Stomach (tissue), 4 donors: ENCODE measurements around the gene ERBB4.

Source experiments
- CTCF ChIP-seq, 7 experiments: fragments of 450-650 bp in 4 of 7; fragments of 200-600 bp in 3 of 7; sonication (generic) in 3 of 7; IDR thresholded peaks; one replicate each; pipeline ENCODE4 v1.5.1; 2016 to 2019; ENCODE audit warnings: antibody characterized with exemption in 7 of 7, control low read depth in 2 of 7, mild to moderate bottlenecking in 1 of 7
- EP300 ChIP-seq: sonication (generic); formaldehyde crosslinking; IDR thresholded peaks from one replicate; pipeline ENCODE4 v1.6.1; 2017; ENCODE audit warnings: antibody characterized with exemption
- POLR2A ChIP-seq, 4 donors: fragments of 450-650 bp; IDR thresholded peaks; one replicate each; pipeline ENCODE4 v1.6.1; 2016; ENCODE audit warnings: antibody characterized with exemption in 4 of 4, control low read depth in 2 of 4, mild to moderate bottlenecking in 1 of 4, moderate library complexity in 1 of 4
- POLR2AphosphoS5 ChIP-seq, 3 donors: sonication (generic); formaldehyde crosslinking; IDR thresholded peaks; one replicate each; pipeline ENCODE4 v1.6.1; 2016; ENCODE audit warnings: antibody characterized with exemption in 3 of 3

- TF ChIP-seq CTCF (IDR thresholded peaks at IDR 0.05) (no peak), EP300 (no peak), POLR2A (IDR thresholded peaks at IDR 0.05) (no peak), POLR2AphosphoS5 (IDR thresholded peaks at IDR 0.05) (no peak)
These were observed 254.4 kb downstream of the ERBB4 start for GRCh38 chr2:212284166-212284565.
